Activated T-cell treated with anti-CD3 and anti-CD28 coated beads, Interleukin-2, amount 50 U/mL, for 72 hours (primary cell): Measurements from ENCODE around the gene EDN3. TPM values are rescaled to one million over a fixed set of nuclear protein-coding genes. Genes with fewer than 3 reads are reported as not detected.
"Not testable (repeated sequence)": the region's sequence is repeated elsewhere in the genome, so short reads cannot be mapped to it uniquely, and the experiment has no call there.

Source experiments
- ATAC-seq, 2 donors: fragments of 150-1000 bp; cut with Tn5 transposase; replicated peaks in 1 of 2; 2 replicates each; pipeline ENCODE4 v1.10.0; 2021; ENCODE audit warnings: moderate library complexity in 2 of 2, mild to moderate bottlenecking in 1 of 2
- DNase-seq, 2 donors: peaks; one replicate each; pipeline ENCODE4 v3.0.0; 2021 to 2022; ENCODE audit warnings: mixed read lengths in 1 of 2
- H3K27ac Mint-ChIP-seq: one replicate; pipeline ENCODE4 v1.8.0; 2022; ENCODE audit warnings: mild to moderate bottlenecking, moderate library complexity, mixed read lengths
- H3K27me3 Mint-ChIP-seq: one replicate; pipeline ENCODE4 v1.8.0; 2022; ENCODE audit warnings: low read depth, mixed read lengths
- H3K36me3 Mint-ChIP-seq, 2 donors: one replicate each; pipeline ENCODE4 v1.8.0; 2022; ENCODE audit warnings: mixed read lengths in 2 of 2, mild to moderate bottlenecking in 1 of 2; ENCODE audit not compliant: insufficient read depth in 2 of 2
- H3K4me1 Mint-ChIP-seq: one replicate; pipeline ENCODE4 v1.8.0; 2022; ENCODE audit warnings: low read depth, mixed read lengths
- H3K4me3 Mint-ChIP-seq, 2 donors: one replicate each; pipeline ENCODE4 v1.8.0; 2022; ENCODE audit warnings: mild to moderate bottlenecking in 2 of 2, mixed read lengths in 2 of 2, moderate library complexity in 2 of 2
- H3K9me3 Mint-ChIP-seq, 2 donors: one replicate each; pipeline ENCODE4 v1.8.0; 2022; ENCODE audit warnings: mixed read lengths in 2 of 2
- total RNA-seq, 2 donors: library from RNA; stranded (reverse); gene quantifications; one replicate each; pipeline ENCODE4 v1.2.3, GENCODE V29; 2022

Gene EDN3
- total RNA-seq, 2 donors from 2014 or later = not detected

- no peak for ATAC-seq
- Mint-ChIP-seq H3K4me3 (no peak overlapping the region), H3K4me1 (no peaks in the 10 kb centered on the region), H3K27ac (no peak overlapping the region), H3K27me3 (no peaks in the 10 kb centered on the region), H3K36me3 (no peaks in the 10 kb centered on the region), H3K9me3 (no peaks in the 10 kb centered on the region)
- no peak for DNase-seq
Observed at GRCh38 chr20:59351157-59352040, 51.0 kb downstream of the EDN3 start.

DNA sequence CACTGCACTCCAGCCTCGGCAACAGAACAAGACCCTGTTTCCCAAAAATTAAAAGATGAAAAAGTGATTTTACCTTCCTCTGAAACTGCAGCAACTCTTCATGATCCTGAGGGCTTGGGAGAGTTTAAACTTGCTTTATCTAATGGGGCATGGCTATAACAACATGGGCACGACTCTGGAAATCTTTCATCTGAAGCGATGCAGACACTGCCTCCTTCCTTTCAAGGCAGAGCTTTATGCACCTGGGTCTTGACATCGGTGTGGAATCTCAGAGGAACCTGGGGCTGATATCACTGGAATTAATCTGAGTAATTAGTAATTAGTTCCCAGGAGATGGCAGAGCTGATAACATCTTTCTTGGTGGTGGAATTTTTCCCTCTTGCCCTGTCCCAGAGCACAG, 52.1 kb downstream of the EDN3 start:
- Mint-ChIP-seq H3K27me3 (no peaks in the 10 kb centered on the region), H3K36me3 (no peaks in the 10 kb centered on the region), H3K4me3 (no peak overlapping the region), H3K27ac (no peak overlapping the region), H3K4me1 (no peaks in the 10 kb centered on the region), H3K9me3 (no peaks in the 10 kb centered on the region)
- ATAC-seq (no peak), DNase-seq (no peak)

DNA sequence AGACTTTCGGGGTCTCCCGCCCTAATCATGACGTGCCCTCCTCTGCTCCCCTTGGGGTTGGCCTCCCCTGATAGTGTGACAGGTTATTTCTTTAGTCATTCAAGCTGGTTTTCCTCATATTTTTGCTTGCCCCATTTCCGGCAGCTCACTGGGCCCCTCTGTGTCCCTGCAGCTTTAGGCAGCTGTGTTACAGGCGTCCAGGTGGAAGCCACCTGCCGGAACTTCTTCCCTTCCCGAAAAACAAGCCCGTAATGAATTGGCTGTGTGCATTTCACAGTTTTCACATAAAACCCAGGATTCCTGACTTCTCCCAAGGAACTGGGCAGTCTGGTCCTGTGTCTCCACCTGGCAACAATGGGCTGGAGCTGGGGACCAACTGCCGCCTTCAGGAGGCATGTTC, 52.6 kb downstream of the EDN3 start:
- no peak overlapping the region for H3K27ac Mint-ChIP-seq
- no peaks in the 10 kb centered on the region for H3K36me3 Mint-ChIP-seq
- DNase-seq = no peak
- H3K27me3 Mint-ChIP-seq = no peaks in the 10 kb centered on the region
- H3K4me3 Mint-ChIP-seq = no peak overlapping the region
- H3K4me1 Mint-ChIP-seq = no peaks in the 10 kb centered on the region
- no peaks in the 10 kb centered on the region for H3K9me3 Mint-ChIP-seq
- ATAC-seq = no peak

DNA sequence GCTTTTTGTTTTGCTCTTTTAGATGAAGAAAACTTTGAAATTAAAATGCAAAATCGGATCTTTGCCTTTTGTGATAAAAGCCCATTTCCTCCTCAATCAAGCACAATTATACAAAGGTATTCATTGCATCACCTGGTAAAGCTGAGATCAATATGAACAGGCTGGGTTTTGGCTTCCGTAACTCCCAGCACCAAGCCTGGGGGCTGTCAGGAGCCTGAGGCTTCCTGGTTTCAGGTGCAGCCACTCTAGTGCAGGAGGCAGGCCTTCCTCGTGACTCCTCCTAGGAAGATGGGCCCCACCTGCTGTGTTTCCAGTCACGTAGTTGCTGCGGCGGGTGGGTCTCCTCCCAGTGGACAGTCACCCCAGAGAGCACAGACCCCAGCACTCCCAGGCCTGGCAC, 54.0 kb downstream of the EDN3 start:
- Mint-ChIP-seq H3K4me1 (no peaks in the 10 kb centered on the region), H3K9me3 (no peaks in the 10 kb centered on the region), H3K36me3 (no peaks in the 10 kb centered on the region), H3K4me3 (no peak overlapping the region), H3K27ac (no peak overlapping the region), H3K27me3 (no peaks in the 10 kb centered on the region)
- no peak for DNase-seq
- no peak for ATAC-seq

DNA sequence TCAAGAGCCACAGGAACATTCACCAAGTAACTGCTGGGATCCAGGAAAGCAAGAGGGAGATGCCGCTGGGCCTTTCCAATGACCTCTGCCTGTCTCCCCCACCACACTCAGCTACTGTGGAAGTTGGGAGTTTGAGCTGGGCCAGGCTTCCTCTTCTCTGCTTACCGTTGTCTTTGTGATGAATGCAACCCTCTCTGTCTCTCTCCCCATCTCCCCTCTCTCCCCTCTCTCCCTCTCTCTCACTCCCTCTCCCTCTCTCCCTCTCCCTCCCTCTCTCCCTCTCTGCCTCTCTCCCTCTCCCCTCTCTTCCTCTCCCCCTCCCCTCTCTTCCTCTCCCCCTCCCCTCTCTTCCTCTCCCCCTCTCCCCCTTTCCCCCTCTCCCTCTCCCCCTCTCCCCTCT, 54.8 kb downstream of the EDN3 start:
- Mint-ChIP-seq H3K9me3 (no peaks in the 10 kb centered on the region), H3K27me3 (no peaks in the 10 kb centered on the region), H3K27ac (no peak overlapping the region), H3K36me3 (no peaks in the 10 kb centered on the region), H3K4me3 (no peak overlapping the region), H3K4me1 (no peaks in the 10 kb centered on the region)
- ATAC-seq (no peak), DNase-seq (no peak)

- no peak overlapping the region for H3K4me3 Mint-ChIP-seq
- no peak overlapping the region for H3K27ac Mint-ChIP-seq
- ATAC-seq (no peak), DNase-seq (no peak)
- no peaks in the 10 kb centered on the region for H3K9me3 Mint-ChIP-seq
- H3K36me3 Mint-ChIP-seq = no peaks in the 10 kb centered on the region
- no peaks in the 10 kb centered on the region for H3K27me3 Mint-ChIP-seq
- H3K4me1 Mint-ChIP-seq = no peaks in the 10 kb centered on the region
Observed at GRCh38 chr20:59356662-59357165, 56.3 kb downstream of the EDN3 start.

DNA sequence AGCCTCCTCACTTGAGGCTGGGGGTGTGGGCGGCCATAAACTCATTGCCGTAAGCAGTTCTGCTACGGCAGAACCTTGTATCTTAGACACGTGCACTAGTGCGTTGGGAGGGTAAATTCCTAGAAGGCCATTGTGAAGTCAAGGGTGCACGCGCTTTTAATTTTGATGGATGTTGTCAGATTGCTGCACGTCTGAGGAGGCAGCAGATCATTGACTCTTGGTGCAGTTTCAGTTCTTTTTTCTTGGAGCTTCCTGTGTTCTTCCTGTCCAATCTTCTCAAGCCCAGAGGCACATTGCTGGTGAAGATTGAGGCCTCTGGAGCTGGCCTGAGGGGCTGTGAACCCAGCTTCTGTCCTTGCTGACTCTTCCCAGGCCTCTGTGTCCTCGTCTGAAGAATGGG, 58.4 kb downstream of the EDN3 start:
- H3K4me1 Mint-ChIP-seq, ATAC-seq, H3K4me3 Mint-ChIP-seq, H3K27me3 Mint-ChIP-seq, DNase-seq, H3K9me3 Mint-ChIP-seq, H3K36me3 Mint-ChIP-seq, H3K27ac Mint-ChIP-seq: not testable (repeated sequence)

DNA sequence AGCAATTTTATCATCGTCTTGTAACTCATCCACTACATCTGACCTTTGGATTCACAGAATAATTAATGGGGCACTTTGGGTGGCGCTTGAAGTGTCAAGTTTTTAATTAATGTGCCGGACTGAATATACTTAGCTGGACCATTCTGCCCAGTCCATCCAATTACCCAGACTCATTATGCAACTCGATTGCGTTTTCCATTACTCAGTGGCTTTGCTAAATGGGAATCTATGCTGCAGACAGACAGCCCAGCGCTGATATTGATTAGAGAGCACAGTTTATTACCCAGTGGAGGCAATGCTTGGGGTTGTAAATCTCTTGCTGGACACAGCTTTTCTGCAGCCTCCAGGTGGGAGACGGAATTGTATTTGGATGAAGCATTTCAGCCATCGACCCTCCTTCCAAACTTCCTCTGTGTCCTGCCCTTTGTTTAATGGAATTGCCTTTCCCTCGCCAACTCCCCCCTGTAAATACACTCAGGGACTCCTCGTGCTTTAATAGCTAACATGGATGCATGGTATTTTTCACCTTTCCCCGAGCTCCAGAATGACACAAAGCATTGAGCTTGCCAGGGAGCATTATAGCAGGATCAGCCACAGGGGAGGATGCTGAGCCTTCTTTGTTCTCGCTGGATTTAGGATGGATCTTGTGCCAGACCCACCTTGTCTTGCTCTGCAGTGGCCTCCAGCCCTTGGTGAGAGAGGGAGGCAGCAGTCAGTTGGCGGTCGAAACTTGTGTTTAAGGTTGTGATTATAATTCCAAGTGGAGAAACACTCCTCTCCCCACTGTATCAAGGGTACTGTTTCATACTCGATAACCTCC, 59.7 kb downstream of the EDN3 start:
- Mint-ChIP-seq H3K27me3 (no peaks in the 10 kb centered on the region), H3K9me3 (no peaks in the 10 kb centered on the region), H3K27ac (no peak overlapping the region), H3K4me3 (no peak overlapping the region), H3K36me3 (no peaks in the 10 kb centered on the region), H3K4me1 (no peaks in the 10 kb centered on the region)
- DNase-seq (no peak), ATAC-seq (no peak)

- Mint-ChIP-seq H3K27me3 (no peaks in the 10 kb centered on the region), H3K36me3 (no peaks in the 10 kb centered on the region), H3K4me1 (no peaks in the 10 kb centered on the region), H3K4me3 (no peak overlapping the region), H3K27ac (no peak overlapping the region), H3K9me3 (no peaks in the 10 kb centered on the region)
- DNase-seq = no peak
- ATAC-seq = no peak
Observed at GRCh38 chr20:59360934-59361333, 60.5 kb downstream of the EDN3 start.

DNA sequence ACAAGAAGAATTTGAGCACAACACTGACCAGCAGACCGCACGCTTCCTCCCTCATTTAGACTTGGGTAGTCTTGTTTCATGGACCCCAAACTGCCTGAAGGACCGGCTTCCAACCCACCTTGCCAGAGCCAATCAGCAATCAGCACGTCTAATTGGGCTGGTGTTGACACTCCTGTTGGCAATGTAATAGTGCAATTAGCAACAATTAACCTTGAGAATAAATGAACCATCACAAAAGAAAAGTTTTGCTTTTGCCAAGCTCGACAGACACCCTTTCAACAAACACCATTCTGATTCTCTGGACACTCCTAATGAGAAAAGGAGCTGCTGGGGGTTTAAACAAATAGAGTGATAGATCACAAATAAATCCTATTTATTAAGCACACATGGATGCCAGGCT, 61.0 kb downstream of the EDN3 start:
- no peak for ATAC-seq
- no peak for DNase-seq
- Mint-ChIP-seq H3K4me1 (no peaks in the 10 kb centered on the region), H3K27ac (no peak overlapping the region), H3K36me3 (no peaks in the 10 kb centered on the region), H3K4me3 (no peak overlapping the region), H3K27me3 (no peaks in the 10 kb centered on the region), H3K9me3 (no peaks in the 10 kb centered on the region)

DNA sequence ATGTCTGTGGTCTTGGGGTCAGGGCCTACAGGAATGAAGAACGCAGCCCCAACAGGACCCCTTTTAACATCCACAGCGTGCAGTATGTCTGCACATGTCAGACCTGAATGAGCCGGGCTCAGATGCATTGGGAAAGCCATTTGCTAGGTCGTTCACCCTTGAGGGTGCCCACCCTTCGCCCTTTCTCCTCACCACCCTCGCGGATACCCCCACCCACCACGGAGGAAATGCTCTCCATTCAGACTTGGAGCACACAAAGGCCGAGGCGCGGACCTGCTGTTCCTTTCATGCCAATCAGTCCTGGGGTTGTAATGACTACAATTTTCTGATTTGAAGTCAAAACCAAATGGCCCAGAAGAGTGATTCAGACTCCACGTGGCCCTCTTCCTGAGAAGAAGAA, 62.7 kb downstream of the EDN3 start:
- H3K4me1 Mint-ChIP-seq = no peaks in the 10 kb centered on the region
- ATAC-seq (no peak), DNase-seq (no peak)
- no peak overlapping the region for H3K4me3 Mint-ChIP-seq
- no peaks in the 10 kb centered on the region for H3K9me3 Mint-ChIP-seq
- H3K27me3 Mint-ChIP-seq = no peaks in the 10 kb centered on the region
- H3K27ac Mint-ChIP-seq = no peak overlapping the region
- H3K36me3 Mint-ChIP-seq = no peaks in the 10 kb centered on the region

- no peak for ATAC-seq
- no peak for DNase-seq
- no peak overlapping the region for H3K4me3 Mint-ChIP-seq
- no peaks in the 10 kb centered on the region for H3K27me3 Mint-ChIP-seq
- H3K4me1 Mint-ChIP-seq = no peaks in the 10 kb centered on the region
- H3K9me3 Mint-ChIP-seq = peaks cover 0 to 2% of the 10 kb centered on the region in 2 donors
- no peaks in the 10 kb centered on the region for H3K36me3 Mint-ChIP-seq
- no peak overlapping the region for H3K27ac Mint-ChIP-seq
Observed at GRCh38 chr20:59364611-59365010, 64.2 kb downstream of the EDN3 start.

DNA sequence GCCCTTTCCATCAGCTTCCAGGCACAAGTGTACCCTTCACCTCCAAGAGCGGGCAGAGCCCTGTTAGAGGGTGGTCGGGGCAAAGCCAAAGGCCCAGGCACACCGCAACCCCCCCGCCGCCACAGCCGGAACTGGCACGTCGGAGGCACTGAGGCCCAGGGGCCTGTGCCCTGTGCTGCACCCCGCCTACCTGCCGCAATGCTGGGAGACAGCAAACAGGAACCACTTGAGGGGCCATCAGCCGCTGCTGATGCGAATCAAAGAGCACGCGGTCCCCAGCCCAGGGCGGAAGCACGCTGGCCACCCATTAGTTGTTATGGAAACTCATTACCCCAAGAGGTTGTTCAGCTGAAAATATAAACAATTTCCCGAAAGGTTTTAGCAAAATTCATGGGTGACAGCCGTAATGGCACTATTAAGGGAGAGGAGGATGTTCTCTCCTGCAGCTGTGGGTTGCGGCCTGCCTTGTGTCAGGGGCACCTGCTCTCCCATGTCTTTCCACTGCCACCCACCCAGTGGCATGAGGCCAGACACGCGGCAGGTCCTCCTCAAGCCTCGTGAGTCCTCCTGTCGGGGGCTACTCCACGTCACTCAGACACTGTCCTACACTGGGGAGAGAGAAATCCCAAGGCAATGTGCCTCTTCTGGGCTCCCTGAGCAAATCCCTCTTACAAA, 65.3 kb downstream of the EDN3 start:
- H3K27me3 Mint-ChIP-seq = no peaks in the 10 kb centered on the region
- no peaks in the 10 kb centered on the region for H3K36me3 Mint-ChIP-seq
- ATAC-seq (no peak), DNase-seq (no peak)
- no peak overlapping the region for H3K4me3 Mint-ChIP-seq
- no peaks in the 10 kb centered on the region for H3K4me1 Mint-ChIP-seq
- no peak overlapping the region for H3K27ac Mint-ChIP-seq
- peaks cover 0 to 2% of the 10 kb centered on the region in 2 donors for H3K9me3 Mint-ChIP-seq
